HepG2 (cell line): ENCODE data around the gene MGMT.

Experiments used
- CBX2 ChIP-seq, 2 experiments: fragments of 200-600 bp in 1 of 2; sonication (generic); formaldehyde crosslinking in 1 of 2; IDR thresholded peaks; 2 replicates each; pipeline versions ENCODE4 v1.7.0 to v1.8.1; 2018 to 2022; ENCODE audit warnings: low read depth in 2 of 2, low read length in 1 of 2, mild to moderate bottlenecking in 1 of 2, missing genetic modification reagents in 1 of 2
- MAFK ChIP-seq, 2 experiments: IDR thresholded peaks in 1 of 2; conservative IDR thresholded peaks in 1 of 2; 2 replicates each; pipeline ENCODE4 v1.6.1; 2011; ENCODE audit warnings: improper control_type of control experiment in 2 of 2, low read length in 2 of 2
- MIER2 ChIP-seq: IDR thresholded peaks from 2 replicates; pipeline ENCODE4 v1.6.1; 2016; ENCODE audit warnings: missing biosample characterization, missing genetic modification reagents
- MZF1 ChIP-seq: sonication (generic); formaldehyde crosslinking; IDR thresholded peaks from 2 replicates; pipeline ENCODE4 v1.8.1; 2023; ENCODE audit warnings: mild to moderate bottlenecking, missing genetic modification reagents, borderline replicate concordance
- POLR2A ChIP-seq, 2 experiments: IDR thresholded peaks; 2 replicates each; pipeline ENCODE4 v1.6.1; 2011; ENCODE audit warnings: low read depth in 2 of 2, low read length in 2 of 2, mild to moderate bottlenecking in 1 of 2, moderate library complexity in 1 of 2; ENCODE audit not compliant: insufficient read depth in 1 of 2
- SMAD1 ChIP-seq: sonication (generic); formaldehyde crosslinking; IDR thresholded peaks from 2 replicates; pipeline ENCODE4 v1.4.0; 2020; ENCODE audit warnings: missing genetic modification reagents, low read depth, mild to moderate bottlenecking, borderline replicate concordance
- SP140L ChIP-seq: sonication (generic); formaldehyde crosslinking; IDR thresholded peaks from 2 replicates; pipeline ENCODE4 v1.4.0; 2020; ENCODE audit warnings: missing genetic modification reagents, borderline replicate concordance
- YY1 ChIP-seq: IDR thresholded peaks from 2 replicates; pipeline ENCODE4 v1.6.1; 2011; ENCODE audit warnings: low read length, low read depth, moderate library complexity, mild to moderate bottlenecking; ENCODE audit not compliant: insufficient read depth, insufficient replicate concordance
- ZNF205 ChIP-seq: IDR thresholded peaks from 2 replicates; pipeline ENCODE4 v1.6.1; 2018; ENCODE audit warnings: missing biosample characterization, missing genetic modification reagents
- ZNF790 ChIP-seq: sonication (generic); formaldehyde crosslinking; IDR thresholded peaks from 2 replicates; pipeline ENCODE4 v1.8.0; 2022; ENCODE audit warnings: missing genetic modification reagents, mild to moderate bottlenecking, borderline replicate concordance
- TF ChIP-seq, protein P1 (sequence below): sonication (generic); formaldehyde crosslinking; IDR thresholded peaks from 2 replicates; pipeline ENCODE4 v1.8.0; 2022; ENCODE audit warnings: mild to moderate bottlenecking, missing genetic modification reagents; ENCODE audit not compliant: insufficient replicate concordance
- TF ChIP-seq, protein P2 (sequence below): sonication (generic); formaldehyde crosslinking; IDR thresholded peaks from 2 replicates; pipeline ENCODE4 v1.5.0; 2020; ENCODE audit warnings: mild to moderate bottlenecking, missing genetic modification reagents, moderate library complexity
- TF ChIP-seq, protein P3 (sequence below): sonication (generic); formaldehyde crosslinking; IDR thresholded peaks from 2 replicates; pipeline ENCODE4 v1.4.0; 2020; ENCODE audit warnings: missing genetic modification reagents

DNA sequence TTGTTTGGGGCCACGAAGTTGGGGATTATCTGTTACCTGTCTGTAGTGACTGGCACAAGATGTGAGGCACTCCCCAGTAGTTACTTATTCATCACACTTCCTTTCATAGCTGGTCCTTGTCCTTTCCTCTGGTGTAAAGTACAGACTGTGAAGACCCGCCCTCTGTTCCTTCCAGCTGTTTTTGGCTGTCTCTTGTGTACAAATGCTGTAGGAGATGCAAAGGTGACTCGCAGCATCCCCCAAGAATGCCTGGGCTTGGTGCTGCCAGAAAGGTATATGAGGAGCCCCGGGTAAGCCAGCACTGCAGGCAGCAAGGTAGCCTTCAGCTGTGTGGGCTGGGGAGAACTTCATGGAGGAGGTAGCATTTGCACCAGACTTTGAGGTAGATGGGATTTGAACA lies 260.5 kb downstream of the MGMT start:
- TF ChIP-seq ZNF790 (no peak), MIER2 (CRISPR knock-in tag) (no peak), MAFK (conservative IDR thresholded peaks at IDR 0.05 in 1 of 2, IDR thresholded peaks at IDR 0.05 in 1 of 2; ENCODE audit: low read length in 2 of 2) (no peak), ZNF205 (CRISPR knock-in tag) (no peak), SP140L (CRISPR knock-in tag) (no peak), SMAD1 (CRISPR knock-in tag) (no peak), CBX2 (IDR thresholded peaks at IDR 0.05; ENCODE audit: low read depth, low read length) (no peak), CBX2 (CRISPR knock-in tag; IDR thresholded peaks at IDR 0.05; ENCODE audit: low read depth) (no peak), YY1 (no peak), POLR2A (IDR thresholded peaks at IDR 0.05; ENCODE audit: insufficient read depth in 1 of 2, low read depth in 2 of 2, low read length in 2 of 2) (no peak), MZF1 (no peak)
- TF ChIP-seq, protein P1, sequence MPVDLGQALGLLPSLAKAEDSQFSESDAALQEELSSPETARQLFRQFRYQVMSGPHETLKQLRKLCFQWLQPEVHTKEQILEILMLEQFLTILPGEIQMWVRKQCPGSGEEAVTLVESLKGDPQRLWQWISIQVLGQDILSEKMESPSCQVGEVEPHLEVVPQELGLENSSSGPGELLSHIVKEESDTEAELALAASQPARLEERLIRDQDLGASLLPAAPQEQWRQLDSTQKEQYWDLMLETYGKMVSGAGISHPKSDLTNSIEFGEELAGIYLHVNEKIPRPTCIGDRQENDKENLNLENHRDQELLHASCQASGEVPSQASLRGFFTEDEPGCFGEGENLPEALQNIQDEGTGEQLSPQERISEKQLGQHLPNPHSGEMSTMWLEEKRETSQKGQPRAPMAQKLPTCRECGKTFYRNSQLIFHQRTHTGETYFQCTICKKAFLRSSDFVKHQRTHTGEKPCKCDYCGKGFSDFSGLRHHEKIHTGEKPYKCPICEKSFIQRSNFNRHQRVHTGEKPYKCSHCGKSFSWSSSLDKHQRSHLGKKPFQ, result no peak
- TF ChIP-seq, protein P2, sequence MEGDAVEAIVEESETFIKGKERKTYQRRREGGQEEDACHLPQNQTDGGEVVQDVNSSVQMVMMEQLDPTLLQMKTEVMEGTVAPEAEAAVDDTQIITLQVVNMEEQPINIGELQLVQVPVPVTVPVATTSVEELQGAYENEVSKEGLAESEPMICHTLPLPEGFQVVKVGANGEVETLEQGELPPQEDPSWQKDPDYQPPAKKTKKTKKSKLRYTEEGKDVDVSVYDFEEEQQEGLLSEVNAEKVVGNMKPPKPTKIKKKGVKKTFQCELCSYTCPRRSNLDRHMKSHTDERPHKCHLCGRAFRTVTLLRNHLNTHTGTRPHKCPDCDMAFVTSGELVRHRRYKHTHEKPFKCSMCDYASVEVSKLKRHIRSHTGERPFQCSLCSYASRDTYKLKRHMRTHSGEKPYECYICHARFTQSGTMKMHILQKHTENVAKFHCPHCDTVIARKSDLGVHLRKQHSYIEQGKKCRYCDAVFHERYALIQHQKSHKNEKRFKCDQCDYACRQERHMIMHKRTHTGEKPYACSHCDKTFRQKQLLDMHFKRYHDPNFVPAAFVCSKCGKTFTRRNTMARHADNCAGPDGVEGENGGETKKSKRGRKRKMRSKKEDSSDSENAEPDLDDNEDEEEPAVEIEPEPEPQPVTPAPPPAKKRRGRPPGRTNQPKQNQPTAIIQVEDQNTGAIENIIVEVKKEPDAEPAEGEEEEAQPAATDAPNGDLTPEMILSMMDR (CRISPR knock-in tag), result no peak
- TF ChIP-seq, protein P3, sequence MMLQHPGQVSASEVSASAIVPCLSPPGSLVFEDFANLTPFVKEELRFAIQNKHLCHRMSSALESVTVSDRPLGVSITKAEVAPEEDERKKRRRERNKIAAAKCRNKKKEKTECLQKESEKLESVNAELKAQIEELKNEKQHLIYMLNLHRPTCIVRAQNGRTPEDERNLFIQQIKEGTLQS (CRISPR knock-in tag), result no peak
